ENCODE results near the gene MED15.

Gene MED15

DNA sequence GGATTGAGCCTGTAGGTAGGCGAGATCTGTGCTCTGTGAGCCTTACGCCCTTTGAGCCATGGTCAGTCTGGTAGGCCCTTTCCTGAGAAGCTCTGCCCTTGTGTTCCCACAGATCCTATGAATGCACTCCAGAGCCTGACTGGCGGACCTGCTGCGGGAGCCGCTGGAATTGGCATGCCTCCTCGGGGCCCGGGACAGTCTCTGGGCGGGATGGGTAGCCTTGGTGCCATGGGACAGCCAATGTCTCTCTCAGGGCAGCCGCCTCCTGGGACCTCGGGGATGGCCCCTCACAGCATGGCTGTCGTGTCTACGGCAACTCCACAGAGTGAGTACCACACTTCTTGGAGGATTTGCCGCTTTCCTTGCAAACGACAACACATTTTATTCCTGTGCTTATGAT is 47.4 kb downstream of the MED15 start:
- no peak for DNase-seq

DNA sequence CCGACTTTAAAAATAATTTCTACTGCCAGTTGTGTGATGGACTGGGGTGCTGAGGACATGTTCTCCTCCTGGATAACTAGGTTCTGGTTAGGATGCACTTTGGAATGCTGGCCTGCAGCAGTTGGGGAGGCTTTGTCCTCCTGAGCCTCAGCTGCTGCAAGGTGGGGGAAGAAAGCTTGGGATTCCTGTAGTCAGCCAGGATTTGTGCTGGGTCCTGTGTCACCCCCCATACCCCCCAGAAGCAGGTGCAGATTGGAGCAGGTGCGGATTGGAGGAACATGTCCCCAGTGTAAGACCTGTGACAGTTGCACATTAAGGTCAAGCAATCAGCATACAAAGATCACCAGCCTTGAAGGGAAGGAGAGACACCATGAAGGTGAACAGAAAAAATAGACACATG is 51.1 kb downstream of the MED15 start:
- no peak for DNase-seq

DNA sequence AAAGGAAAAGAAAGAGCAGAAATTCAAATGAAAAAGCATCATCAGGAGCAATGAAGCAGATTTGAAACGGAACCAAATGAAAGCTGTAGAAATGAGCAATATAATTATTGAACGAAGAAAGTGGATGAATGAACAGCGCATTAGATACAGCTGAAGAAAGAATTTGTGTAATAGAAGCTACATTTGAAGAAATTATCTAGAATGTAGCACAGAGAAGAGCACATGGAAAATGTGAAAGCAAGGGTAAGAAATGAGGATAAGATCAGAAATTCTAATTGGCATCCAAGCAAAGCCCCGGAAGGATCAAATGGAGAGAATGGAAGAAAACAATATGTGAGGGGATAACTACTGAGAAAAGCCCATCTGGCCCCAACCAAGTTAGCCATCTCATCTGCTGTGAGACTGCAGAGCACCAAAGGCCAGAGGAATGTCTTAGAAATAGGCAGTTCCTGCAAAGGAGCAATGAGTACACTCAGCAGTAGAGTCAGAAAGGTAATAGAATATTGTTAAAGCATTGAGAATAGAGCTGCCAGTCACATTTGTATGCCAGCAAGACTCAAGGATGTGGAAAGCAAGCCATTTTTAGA is 51.9 kb downstream of the MED15 start:
- DNase-seq, result no peak

DNA sequence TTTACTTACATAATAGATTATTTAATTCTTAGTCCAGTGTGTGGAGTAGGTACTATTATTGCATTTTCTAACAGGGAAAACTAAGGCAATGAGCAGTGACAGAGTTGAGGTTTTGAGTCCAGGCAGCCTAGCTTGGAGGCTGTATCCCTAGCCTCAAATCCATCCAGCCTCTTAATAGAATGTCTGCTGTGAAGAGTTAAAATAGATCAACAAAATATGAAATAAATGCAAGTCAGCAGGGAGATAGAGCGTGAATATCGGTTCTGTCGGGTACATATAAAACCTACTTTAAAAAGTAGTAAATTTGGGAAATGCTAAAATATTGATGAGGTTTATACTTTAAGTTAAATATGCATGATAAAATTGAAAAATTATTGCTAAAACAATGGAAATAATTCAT is 53.3 kb downstream of the MED15 start:
- no peak for DNase-seq

DNA sequence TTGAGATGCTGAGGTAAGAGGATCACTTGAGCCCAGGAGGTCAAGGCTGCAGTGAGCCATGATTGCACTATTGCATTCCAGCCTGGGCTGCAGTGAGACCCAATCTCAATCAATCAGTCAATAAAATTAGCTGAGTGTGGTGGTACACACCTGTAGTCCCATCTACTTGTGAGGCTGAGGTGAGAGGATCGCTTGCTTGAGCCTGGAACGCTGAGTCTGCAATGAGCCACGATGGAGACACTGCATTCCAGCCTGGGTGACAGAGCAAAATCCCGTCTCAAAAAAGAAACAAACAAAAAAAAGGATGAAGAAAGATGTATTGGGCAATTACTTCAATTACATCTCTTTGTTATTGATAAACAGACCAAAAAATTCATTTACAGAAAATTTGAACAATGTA is 54.5 kb downstream of the MED15 start:
- DNase-seq, result no peak

DNA sequence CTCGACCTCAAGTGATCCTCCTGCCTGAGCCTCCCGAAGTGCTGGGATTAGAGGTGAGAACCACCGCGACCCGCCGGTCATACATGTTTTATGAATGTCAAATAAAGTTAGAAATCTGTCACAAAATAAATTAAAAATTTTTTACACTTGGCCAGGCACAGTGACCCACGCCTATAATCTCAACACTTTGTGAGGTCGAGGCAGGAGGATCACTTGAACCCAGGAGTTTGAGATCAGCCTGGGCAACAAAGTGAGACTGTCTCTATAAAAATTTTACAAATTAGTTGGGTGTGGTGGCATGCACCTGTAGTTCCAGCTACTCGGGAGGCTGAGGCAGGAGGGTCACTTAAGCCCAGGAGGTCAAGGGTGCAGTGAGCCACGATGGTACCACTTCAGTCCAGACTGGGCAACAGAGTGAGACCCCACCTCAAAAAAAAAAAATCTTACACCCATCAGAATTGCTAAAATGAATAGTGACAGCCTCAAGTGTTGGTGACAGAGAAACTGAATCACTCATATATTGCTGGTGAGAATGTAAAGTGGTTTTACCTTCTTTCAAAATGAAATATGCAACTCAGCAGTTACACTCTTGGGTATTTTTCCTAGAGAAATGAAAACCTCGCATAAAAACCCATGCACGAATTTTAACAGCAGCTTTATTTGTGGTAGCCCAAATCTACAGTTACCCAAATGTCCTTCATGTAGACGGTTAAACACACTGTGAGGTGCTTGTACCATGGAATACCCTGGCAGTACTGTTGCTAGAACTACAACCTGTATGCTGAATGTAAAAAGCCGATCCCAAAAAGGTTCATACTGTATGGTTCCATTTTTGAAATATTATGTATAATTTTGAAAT is 55.4 kb downstream of the MED15 start:
- DNase-seq, result no peak

DNA sequence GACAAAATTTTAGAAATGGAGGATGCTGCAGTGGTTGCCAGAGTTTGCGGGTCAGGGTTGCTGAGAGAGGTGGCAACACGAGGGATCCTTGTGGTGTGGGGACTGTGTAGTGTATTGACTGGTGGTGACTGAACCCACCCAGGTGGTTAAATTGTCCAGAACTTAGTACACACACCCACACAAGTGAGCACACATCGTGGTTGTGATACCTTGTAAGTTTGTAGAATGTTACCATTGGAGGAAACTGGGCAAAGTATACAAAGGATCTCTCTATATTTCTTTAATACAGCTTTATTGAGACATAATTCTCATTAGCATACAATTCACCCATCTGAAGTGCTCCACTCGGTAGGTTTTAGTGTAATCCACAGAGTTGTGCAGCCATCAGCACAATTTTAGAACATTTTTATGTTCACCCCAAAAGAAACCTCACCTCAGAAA is 56.1 kb downstream of the MED15 start:
- no peak for DNase-seq

DNA sequence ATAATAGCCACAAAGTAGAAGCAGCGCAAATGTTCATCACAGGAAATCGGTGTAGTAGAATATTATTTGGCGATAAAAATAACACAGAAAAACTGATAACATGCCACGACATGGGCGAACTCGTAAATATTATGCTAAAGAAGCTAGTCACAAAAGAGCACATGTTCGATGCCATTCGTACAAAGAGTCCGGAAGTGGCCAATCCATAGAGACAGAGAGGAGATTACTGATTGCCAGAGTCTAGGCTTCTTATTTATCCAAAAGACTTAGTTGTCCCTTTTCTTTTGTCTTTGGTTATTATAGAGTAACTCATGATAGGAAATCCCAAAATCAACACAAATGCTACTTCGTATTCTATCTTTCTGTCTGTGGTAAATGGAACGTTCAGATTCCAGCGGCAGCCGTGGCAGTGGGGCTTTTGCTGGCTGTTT is 56.5 kb downstream of the MED15 start:
- DNase-seq, result no peak

DNA sequence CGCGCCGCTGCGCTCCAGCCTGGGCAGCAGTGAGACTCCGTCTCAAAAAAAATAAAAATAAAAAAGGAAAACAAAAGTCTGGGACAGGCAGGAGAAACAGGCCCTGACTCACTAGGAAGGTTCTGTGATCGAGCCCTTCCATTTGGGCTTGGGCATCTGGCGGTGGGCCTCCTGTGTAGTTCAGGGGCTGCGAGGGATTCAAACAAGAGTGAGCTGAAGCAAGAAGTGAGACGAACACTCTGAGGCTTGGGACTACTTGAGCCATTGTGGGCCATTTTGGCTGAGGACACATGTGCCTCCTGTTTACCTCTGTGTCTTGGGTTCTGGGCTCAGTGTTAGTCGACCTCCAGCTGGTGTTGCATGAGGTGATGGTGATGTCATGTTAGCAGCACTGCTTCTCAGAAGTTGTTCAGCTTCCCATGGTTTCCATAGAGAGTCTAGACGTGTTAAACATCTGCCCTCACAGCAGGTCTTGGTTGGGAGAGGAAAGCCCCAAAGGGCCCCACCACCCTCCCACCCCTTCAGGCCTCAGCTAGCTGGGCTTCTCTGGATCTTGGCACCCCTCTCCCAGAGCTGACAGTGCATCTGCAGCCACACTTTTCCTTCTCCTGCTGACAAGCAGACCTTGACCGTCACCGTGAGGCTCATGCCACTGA is 57.8 kb downstream of the MED15 start:
- DNase-seq, result no peak

DNA sequence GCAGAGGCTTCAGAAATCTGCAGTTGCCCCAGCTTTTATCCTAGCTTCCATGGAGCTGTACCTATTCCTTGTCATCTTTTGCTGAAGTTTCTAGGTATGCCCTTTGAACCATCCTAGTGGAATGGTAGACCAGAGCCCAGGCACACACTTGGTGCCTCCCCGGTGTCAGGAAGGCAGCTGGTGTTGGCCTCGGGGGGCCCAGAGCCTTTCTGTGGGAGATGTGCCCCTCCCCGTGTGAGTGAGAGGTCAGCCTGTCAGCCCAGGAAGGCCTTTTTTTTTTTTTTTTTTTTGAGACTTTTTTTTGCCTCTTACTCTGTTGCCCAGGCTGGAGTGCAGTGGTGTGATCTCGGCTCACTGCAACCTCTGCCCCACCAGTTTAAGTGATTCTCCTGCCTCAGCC is 58.4 kb downstream of the MED15 start:
- DNase-seq, result no peak

DNA sequence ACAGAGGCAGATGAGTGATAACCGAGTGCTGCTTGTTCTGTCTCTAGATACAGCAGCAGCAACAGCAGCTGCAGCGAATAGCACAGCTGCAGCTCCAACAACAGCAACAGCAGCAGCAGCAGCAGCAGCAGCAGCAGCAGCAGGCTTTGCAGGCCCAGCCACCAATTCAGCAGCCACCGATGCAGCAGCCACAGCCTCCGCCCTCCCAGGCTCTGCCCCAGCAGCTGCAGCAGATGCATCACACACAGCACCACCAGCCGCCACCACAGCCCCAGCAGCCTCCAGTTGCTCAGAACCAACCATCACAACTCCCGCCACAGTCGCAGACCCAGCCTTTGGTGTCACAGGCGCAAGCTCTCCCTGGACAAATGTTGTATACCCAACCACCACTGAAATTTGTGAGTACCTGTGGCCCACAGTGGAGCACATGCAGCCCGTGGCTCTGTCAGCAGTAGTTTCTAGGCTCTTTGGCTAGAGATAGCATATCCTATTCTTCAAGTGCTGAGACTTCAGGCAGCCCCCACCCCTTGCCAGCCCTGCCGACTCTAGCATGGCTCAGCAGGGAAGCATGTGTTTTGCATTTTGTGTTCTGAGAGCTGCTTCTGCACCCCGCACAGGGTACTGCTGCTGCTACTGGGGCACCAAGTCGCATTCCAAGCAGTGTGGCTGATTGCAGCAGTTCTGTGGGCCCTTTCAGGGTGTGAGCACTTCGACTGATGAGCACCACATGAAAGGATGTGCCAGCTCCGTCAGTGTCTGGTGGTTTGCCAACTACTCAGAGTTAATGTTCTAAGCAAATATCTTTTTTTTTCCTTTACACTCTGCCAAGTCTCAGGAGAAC is 59.2 kb downstream of the MED15 start:
- DNase-seq, result peak; percentile 72

DNA sequence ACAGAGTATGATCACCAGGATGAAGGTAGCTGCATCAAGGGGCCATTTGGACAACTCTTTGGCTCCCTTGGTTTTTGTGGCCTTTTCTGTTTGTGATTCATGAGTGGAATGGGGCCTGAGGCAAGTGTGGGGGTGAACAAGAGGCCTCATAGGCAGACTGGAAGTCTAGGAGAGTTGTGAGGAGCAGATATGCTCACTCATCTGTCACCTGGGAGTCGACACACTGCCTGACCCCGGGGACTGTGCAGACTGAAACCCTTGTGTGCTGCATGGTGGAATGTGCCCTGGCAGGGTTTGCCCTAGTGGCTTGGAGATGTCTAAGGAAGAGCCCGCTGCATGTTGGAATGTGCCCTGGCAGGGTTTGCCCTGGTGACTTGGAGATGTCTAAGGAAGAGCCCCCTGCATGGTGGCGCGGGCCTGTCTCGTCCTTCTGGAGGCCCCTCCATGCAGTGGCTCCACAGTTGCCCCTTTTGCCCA is 60.0 kb downstream of the MED15 start:
- DNase-seq, result no peak

DNA sequence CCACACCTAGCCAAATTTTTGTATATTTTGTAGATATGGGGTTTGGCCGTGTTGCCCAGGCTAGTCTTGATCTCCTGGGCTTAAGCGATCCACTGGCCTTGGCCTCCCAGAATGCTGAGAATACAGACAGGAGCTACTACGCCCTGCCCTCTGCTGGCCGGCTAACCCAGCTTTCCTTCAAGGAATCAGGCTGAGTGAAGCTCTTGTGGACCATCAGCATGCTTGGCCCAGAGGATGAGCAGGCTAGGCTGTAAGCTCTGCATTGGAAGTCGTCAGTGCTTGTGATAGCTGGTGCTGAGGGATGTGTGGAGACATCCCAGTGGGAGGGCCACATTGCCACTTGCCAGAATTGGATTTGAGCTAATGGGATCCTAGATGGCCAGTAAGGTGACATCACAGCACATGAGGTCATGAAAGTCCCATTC is 60.6 kb downstream of the MED15 start:
- DNase-seq, result no peak

DNA sequence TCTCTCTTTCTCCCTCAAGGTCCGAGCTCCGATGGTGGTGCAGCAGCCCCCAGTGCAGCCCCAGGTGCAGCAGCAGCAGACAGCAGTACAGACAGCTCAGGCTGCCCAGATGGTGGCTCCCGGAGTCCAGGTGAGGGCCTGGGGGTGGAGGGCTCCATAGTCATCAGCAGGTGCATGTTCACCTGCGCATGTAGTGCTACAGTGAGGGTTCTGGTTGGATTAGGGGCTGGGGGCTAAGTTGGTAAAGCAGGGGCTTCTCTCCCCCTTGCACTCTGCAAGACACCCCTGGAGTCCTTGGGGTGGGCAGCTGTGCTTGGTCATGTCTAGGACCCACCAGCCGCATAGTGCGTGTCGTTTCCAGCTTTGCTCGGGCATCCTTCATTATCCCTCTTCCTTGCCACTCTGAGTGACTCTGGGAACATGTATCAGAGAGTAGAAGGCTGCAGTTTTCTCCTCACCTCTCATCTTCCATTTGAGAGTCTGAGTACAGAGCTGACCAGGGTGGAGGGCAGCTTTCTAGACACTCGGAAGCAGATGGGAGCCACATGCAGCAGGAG is 61.2 kb downstream of the MED15 start:
- no peak for DNase-seq

DNA sequence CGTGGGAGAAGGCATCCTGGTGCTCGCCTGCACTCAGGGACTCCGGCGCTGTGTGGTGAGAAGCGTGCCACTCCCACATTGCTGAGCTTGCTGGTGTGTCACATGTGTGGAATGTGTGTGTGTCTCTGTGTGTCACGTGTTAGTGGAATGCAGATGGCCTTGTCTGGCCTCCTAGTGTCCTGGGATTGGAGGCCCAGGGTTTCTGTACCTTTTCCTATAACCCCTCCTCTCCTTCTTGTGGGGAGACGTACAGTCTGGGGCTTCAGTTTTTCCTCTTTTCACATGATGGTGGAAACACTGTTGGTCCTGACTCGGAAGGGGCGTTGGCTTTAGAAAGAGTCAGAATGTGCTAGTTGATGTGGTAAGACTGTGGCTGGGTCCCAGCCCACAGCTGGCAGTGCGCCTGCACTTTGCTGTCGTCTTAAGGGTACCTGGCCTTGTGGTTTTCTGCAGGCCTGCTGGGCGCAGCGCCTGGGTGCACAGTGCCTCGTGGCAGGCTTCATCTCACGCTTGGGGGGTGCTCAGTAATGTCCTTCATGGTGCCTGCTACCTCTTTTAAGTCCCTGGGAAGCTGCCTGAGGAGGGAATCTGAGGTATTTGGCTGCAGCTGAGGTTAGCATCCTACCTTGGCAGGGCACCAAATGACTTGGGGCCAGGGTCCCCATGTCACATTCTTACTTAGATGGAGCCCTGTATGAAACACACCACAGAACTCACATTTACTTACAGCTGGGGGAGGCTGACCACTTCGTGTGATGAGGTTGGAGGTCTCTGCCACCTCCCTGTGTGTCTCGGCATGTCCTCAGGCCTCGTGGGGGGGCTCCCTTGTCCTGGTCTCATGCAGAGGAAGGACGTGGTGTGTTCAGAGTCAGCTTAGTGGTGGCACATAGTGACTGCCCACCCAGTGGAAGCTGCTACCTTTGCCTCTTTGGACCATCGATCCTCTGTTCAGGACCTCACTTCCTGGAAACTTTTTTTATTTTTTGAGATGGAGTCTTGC is 61.9 kb downstream of the MED15 start:
- peak; percentile 77 for DNase-seq

DNA sequence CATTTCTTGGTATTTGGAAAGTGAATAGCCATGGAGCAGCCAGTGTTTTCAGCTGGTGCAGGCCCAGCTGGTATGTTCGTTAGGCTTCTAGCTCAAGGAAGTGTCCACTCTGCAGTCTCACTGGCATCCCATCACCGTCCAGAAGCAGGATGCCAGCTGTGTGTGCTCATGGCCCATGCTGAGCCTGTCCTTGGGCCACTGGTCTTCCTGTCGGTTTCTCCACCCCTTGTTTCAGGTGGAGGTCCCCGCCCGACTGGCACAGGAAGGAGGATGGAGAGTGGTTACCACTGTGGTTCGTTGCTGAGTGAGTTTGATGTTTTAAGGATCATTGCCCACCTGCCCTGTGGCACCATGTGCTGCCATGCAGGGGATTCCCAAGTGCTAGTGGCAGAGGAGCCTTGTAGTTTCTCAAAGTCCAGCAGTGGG is 63.7 kb downstream of the MED15 start:
- no peak for DNase-seq

DNA sequence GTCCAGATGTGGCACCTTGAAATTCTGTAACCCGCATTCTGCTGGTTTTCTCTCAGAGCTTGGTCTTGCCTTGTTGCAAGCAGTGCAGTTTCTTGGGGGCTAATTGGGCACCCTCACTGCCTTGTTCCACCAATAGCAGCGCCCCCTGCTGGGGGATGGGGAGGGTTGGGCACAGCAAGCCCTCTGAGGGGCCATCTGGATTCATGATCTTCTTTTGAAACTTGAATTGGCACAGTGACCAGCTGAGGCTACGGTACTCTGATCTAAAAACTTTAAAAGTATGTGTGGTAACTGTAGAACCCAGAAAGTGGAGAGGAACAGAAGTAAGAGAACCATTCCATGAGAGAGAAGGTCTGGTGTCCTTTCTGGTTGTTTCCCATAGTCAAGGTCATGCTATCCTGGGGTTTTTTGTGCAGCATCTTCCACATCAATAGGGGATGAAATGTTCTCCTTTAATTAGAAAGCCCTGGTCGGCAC is 64.2 kb downstream of the MED15 start:
- DNase-seq, result peak; percentile 75

DNA sequence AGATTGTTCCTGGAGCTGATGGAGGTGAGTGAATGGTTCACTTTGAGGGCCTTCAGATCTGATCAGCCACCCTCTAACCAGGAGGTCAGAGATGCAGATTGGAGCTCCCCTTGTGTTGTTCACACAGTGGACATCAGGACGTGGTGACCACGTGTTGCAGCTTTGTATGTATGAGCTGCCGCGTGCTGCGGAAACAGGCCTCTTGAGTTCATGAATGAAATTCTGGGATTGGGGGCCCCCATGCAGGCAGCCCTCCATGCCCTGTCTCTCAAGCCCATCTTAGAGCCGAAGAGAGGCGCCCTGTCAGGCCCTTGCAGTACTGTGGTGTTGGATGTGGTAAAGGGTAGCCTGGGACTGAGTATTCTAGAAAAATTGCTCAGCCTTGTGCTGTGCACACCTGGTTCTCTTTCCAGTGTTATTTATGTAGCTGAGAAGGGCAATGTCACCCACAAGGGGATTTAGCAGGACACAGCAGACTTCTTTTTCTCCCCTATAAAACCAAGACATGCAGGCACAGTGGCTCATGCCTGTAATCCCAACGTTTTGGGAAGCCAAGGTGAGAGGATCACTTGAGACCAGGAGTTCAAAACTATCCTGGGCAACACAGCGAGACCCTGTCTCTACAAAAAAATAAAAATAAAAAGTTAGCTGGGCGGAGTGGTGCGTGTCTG is 64.9 kb downstream of the MED15 start:
- DNase-seq, result no peak

DNA sequence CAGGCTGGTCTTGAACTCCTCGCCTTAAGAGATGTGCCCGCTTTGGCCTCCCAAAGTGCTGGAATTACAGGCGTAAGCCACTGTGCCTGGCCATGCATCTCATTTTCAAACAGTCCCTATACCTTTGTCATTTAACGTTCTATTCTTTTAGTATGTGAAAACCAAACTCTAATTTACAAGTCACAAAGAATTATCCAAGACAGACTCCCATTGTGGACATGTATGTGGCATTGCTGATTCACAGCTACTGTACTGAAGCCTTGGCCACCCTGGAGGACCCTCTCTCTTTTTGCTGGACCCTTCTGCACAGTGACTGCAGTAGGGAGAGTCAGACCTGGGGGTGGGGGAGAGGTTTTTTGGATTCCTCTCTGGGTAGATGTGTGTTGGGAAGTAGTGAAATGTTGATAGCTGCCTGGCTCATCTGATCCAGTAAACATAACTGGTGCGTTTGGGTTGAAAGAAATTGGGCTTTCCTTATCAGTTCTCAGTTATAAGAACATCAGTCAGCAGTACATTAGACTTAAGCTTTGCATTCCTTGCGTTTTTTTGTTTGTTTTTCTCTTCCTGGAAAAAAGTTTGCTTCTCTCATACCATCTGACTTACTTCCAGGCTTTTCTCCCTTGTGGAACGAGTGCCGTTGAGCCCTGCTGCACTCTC is 65.9 kb downstream of the MED15 start:
- peak; percentile 0 for DNase-seq
